H1 (cell line): ENCODE measurements around the gene ADCY1. TPM values are rescaled to one million over a fixed set of nuclear protein-coding genes. Genes with fewer than 3 reads are reported as not detected.

Experiments used
- CTCF ChIA-PET: fragments of 300-600 bp; sonication (Branson Sonifier 250); formaldehyde crosslinking; loops from one replicate; lab custom pipeline; 2021; ENCODE audit not compliant: partially characterized antibody; lab: Charles Lee
- POLR2A ChIA-PET: fragments of 300-600 bp; sonication (Branson Sonifier 250); formaldehyde crosslinking; loops from one replicate; lab custom pipeline; 2021; ENCODE audit warnings: inconsistent platforms; ENCODE audit not compliant: partially characterized antibody; lab: Charles Lee
- DNase-seq, 2 experiments: peaks; one replicate each; pipeline versions ENCODE4 v3.0.0 to v3.0.0-alpha.2; 2010 to 2022; ENCODE audit warnings: low spot score in 2 of 2, low read depth in 1 of 2, mixed read lengths in 1 of 2
- FAIRE-seq: peaks from 2 replicates; lab custom pipeline; 2011; peaks lifted over from hg19 to GRCh38; lab: Jason Lieb, UNC
- H2AFZ ChIP-seq: 2 replicates; pipeline ENCODE4 v1.8.1; 2012; ENCODE audit warnings: low read length, inconsistent platforms
- H2AK5ac ChIP-seq: 2 replicates; pipeline ENCODE4 v1.6.1; 2013; ENCODE audit warnings: low read depth, low read length
- H2BK120ac ChIP-seq: replicated peaks from 2 replicates; pipeline ENCODE3; 2013; ENCODE audit warnings: low read depth, low read length, inconsistent platforms
- H2BK12ac ChIP-seq: 2 replicates; pipeline ENCODE4 v1.6.1; 2013; ENCODE audit warnings: low read depth, low read length
- H2BK15ac ChIP-seq: 2 replicates; pipeline ENCODE4 v1.6.1; 2013; ENCODE audit warnings: low read length
- H2BK20ac ChIP-seq: 2 replicates; pipeline ENCODE4 v1.6.1; 2013; ENCODE audit warnings: low read length
- H2BK5ac ChIP-seq: 2 replicates; pipeline ENCODE4 v1.6.1; 2013; ENCODE audit warnings: low read depth, low read length
- H3K14ac ChIP-seq: 2 replicates; pipeline ENCODE4 v1.6.1; 2013; ENCODE audit warnings: inconsistent platforms; ENCODE audit not compliant: insufficient read length
- H3K18ac ChIP-seq: 2 replicates; pipeline ENCODE4 v1.6.1; 2013; ENCODE audit warnings: low read length; ENCODE audit errors: extremely low read depth
- H3K23ac ChIP-seq: 2 replicates; pipeline ENCODE4 v1.6.1; 2013; ENCODE audit warnings: inconsistent platforms; ENCODE audit not compliant: insufficient read length
- H3K23me2 ChIP-seq: 2 replicates; pipeline ENCODE4 v1.6.1; 2013; ENCODE audit warnings: low read depth, low read length
- H3K27ac ChIP-seq: 2 replicates; pipeline ENCODE4 v1.6.1; 2011; ENCODE audit warnings: low read depth, low read length, inconsistent platforms
- H3K27me3 ChIP-seq, 4 experiments: replicated peaks in 1 of 4; 1 replicate in 1 of 4; 2 replicates in 3 of 4; pipeline versions ENCODE4 v1.6.1 to v1.8.1; 2011 to 2013; ENCODE audit warnings: low read length in 3 of 4, mild to moderate bottlenecking in 3 of 4, inconsistent platforms in 2 of 4, mixed read lengths in 2 of 4, moderate library complexity in 1 of 4; ENCODE audit not compliant: control insufficient read depth in 3 of 4, insufficient read depth in 3 of 4; ENCODE audit errors: extremely low read depth in 1 of 4
- H3K36me3 ChIP-seq, 4 experiments: 2 replicates each; pipeline versions ENCODE4 v1.6.1 to v1.8.1; 2011 to 2013; ENCODE audit warnings: mild to moderate bottlenecking in 4 of 4, low read length in 3 of 4, moderate library complexity in 2 of 4, control low read depth in 1 of 4, inconsistent platforms in 1 of 4; ENCODE audit not compliant: insufficient read depth in 4 of 4, control insufficient read depth in 2 of 4
- H3K4ac ChIP-seq: replicated peaks from 2 replicates; pipeline ENCODE3; 2013; ENCODE audit warnings: low read length, low read depth, mixed read lengths, inconsistent platforms; ENCODE audit not compliant: insufficient read length
- H3K4me1 ChIP-seq, 4 experiments: replicated peaks in 1 of 4; 1 replicate in 1 of 4; 2 replicates in 3 of 4; pipeline versions ENCODE4 v1.6.1 to v1.8.1; 2011 to 2013; ENCODE audit warnings: low read length in 3 of 4, inconsistent platforms in 2 of 4, mixed read lengths in 1 of 4; ENCODE audit not compliant: insufficient read depth in 4 of 4, control insufficient read depth in 3 of 4
- H3K4me2 ChIP-seq, 2 experiments: 2 replicates each; pipeline versions ENCODE4 v1.6.1 to v1.8.1; 2011 to 2013; ENCODE audit warnings: low read depth in 2 of 2, low read length in 2 of 2, control low read depth in 1 of 2, inconsistent platforms in 1 of 2, mild to moderate bottlenecking in 1 of 2; ENCODE audit not compliant: insufficient read depth in 1 of 2
- H3K4me3 ChIP-seq, 4 experiments: fragments of 200-600, 300-600 bp in 1 of 4; sonication (generic), shearing (Covaris generic), sonication (Bioruptor Twin) in 1 of 4; 2 replicates each; pipeline versions ENCODE4 v1.5.1 to v1.8.1; 2011 to 2016; ENCODE audit warnings: low read length in 4 of 4, low read depth in 3 of 4, control low read depth in 2 of 4, inconsistent platforms in 2 of 4, mild to moderate bottlenecking in 2 of 4, mixed read lengths in 1 of 4, moderate library complexity in 1 of 4; ENCODE audit not compliant: insufficient read depth in 2 of 4; ENCODE audit errors: extremely low read depth in 1 of 4
- H3K56ac ChIP-seq: replicated peaks from 2 replicates; pipeline ENCODE3; 2013; ENCODE audit warnings: low read depth, mild to moderate bottlenecking, mixed read lengths, low read length, inconsistent platforms; ENCODE audit not compliant: insufficient read length
- H3K79me1 ChIP-seq: 2 replicates; pipeline ENCODE4 v1.6.1; 2013; ENCODE audit warnings: low read depth, low read length, control low read depth
- H3K79me2 ChIP-seq, 2 experiments: 2 replicates each; pipeline versions ENCODE4 v1.6.1 to v1.8.1; 2012 to 2013; ENCODE audit warnings: low read length in 2 of 2, mild to moderate bottlenecking in 2 of 2, inconsistent platforms in 1 of 2; ENCODE audit not compliant: insufficient read depth in 2 of 2, control insufficient read depth in 1 of 2
- H3K9ac ChIP-seq, 4 experiments: replicated peaks in 1 of 4; 1 replicate in 1 of 4; 2 replicates in 3 of 4; pipeline versions ENCODE4 v1.6.1 to v1.8.1; 2011 to 2013; ENCODE audit warnings: low read depth in 3 of 4, low read length in 3 of 4, control low read depth in 2 of 4, mild to moderate bottlenecking in 2 of 4, moderate library complexity in 2 of 4, inconsistent platforms in 1 of 4; ENCODE audit errors: extremely low read depth in 1 of 4
- H3K9me3 ChIP-seq, 2 experiments: 2 replicates each; pipeline versions ENCODE4 v1.6.1 to v1.8.1; 2012 to 2013; ENCODE audit warnings: mild to moderate bottlenecking in 2 of 2, moderate library complexity in 2 of 2, control low read depth in 1 of 2, inconsistent platforms in 1 of 2, low read depth in 1 of 2, low read length in 1 of 2, mixed read lengths in 1 of 2; ENCODE audit not compliant: insufficient read depth in 2 of 2
- H4K20me1 ChIP-seq, 2 experiments: replicated peaks in 1 of 2; 2 replicates each; pipeline versions ENCODE3 to v1.8.1; 2011 to 2013; ENCODE audit warnings: inconsistent platforms in 2 of 2, low read length in 2 of 2, mild to moderate bottlenecking in 1 of 2; ENCODE audit not compliant: insufficient read depth in 2 of 2, control insufficient read depth in 1 of 2
- H4K5ac ChIP-seq: 2 replicates; pipeline ENCODE4 v1.6.1; 2013; ENCODE audit warnings: low read length, low read depth, mixed read lengths, inconsistent platforms; ENCODE audit not compliant: insufficient read length
- H4K8ac ChIP-seq: 2 replicates; pipeline ENCODE4 v1.8.0; 2013; ENCODE audit warnings: mild to moderate bottlenecking, moderate library complexity, low read length, inconsistent platforms; ENCODE audit not compliant: insufficient read depth; ENCODE audit errors: extremely low read depth
- H4K91ac ChIP-seq: replicated peaks from 2 replicates; pipeline ENCODE3; 2013; ENCODE audit warnings: low read length, mixed read lengths, inconsistent platforms; ENCODE audit not compliant: insufficient read length
- CREB1 ChIP-seq: IDR thresholded peaks from 2 replicates; pipeline ENCODE4 v1.6.1; 2012; ENCODE audit warnings: inconsistent platforms
- KDM5A ChIP-seq: fragments of 200-600 bp; IDR thresholded peaks from 2 replicates; pipeline ENCODE4 v1.7.1; 2012; ENCODE audit warnings: mild to moderate bottlenecking, low read length, inconsistent platforms, mixed read lengths
- MAFK ChIP-seq: IDR thresholded peaks from 2 replicates; pipeline ENCODE4 v1.6.1; 2012; ENCODE audit warnings: low read depth, mild to moderate bottlenecking, improper control_type of control experiment, low read length
- SAP30 ChIP-seq: fragments of 300-600 bp; sonication (generic); IDR thresholded peaks from 2 replicates; pipeline ENCODE4 v1.7.1; 2012; ENCODE audit warnings: low read length, moderate library complexity, mild to moderate bottlenecking, inconsistent platforms; ENCODE audit not compliant: insufficient read depth, insufficient replicate concordance
- SRF ChIP-seq: IDR thresholded peaks from 2 replicates; pipeline ENCODE4 v1.6.1; 2011; ENCODE audit warnings: mild to moderate bottlenecking, low read depth, low read length, moderate library complexity
- WGBS, 2 experiments: shearing (Covaris generic) in 1 of 2; methylation state at CpG; one replicate each; pipeline versions ENCODE4 v1.1.6 to v1.1.7; 2013 to 2015; ENCODE audit warnings: low lambda C conversion rate in 2 of 2, mixed read lengths in 2 of 2, inconsistent platforms in 1 of 2, low coverage in 1 of 2, missing lambda C conversion rate in 1 of 2; ENCODE audit not compliant: insufficient replicate concordance in 2 of 2, insufficient coverage in 1 of 2, insufficient read length in 1 of 2; ENCODE audit errors: extremely low coverage in 1 of 2, missing lambda C conversion rate in 1 of 2; 5-methylcytosine and 5-hydroxymethylcytosine counted together
- polyA plus RNA-seq, 7 experiments: library from polyadenylated mRNA; depleted of rRNA in 3 of 7; stranded (reverse) in 5 of 7; unstranded in 2 of 7; fragments of >200 nt in 5 of 7; fragments of 200-250 nt in 2 of 7; gene quantifications; 1 replicate in 5 of 7; 2 replicates in 1 of 7; 4 replicates in 1 of 7; pipeline versions ENCODE4 v1.2.1 to v1.2.3, GENCODE V29; 2011 to 2013; ENCODE audit warnings: missing spikeins in 2 of 7, mixed read lengths in 2 of 7
- total RNA-seq: library from RNA; stranded (reverse); fragmentation: NEBNext Ultra II Directional; extraction: Animal tissue kit (Norgen Biotek cat#: 25700); gene quantifications from 2 replicates; pipeline ENCODE4 v1.2.1, GENCODE V29; 2021

ADCY1 gene
- total and polyA plus RNA-seq, 2 of the 8 experiments (the other 6 are each of a cell fraction or from before 2014, with no cell fraction given): 7.9 to 26.9 TPM

DNA sequence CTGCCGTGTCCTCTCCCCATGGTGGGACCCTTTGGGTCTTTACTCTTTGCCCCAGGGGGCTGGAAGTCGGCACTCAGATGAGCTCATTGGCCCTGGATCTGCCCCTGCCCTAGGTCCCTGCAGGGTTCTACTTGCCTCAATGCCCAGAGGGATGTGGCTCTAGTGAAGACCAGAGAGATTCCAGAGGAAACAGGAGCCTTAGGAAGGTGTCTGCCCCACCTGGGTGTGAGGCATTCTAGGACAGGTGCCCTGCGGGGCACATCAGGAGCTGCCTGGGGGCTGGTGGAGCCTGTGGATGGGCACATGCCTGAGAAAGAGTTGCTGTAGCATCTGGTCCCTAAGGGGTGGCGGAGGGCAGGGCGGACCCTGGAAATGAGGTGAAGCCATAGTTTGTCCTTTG, 128.6 kb downstream of the ADCY1 start:
- Histone ChIP-seq H3K4me3 (no peak overlapping the region), H3K23me2 (no peaks in the 10 kb centered on the region), H3K56ac (no peak overlapping the region), H2AFZ (no peak overlapping the region), H3K79me2 (no peaks in the 10 kb centered on the region), H2BK5ac (no peak overlapping the region), H3K4ac (no peak overlapping the region), H3K14ac (no peak overlapping the region), H4K20me1 (peaks cover 0 to 1% of the 10 kb centered on the region in 2 experiments), H2BK15ac (no peak overlapping the region), H3K79me1 (no peaks in the 10 kb centered on the region), H3K4me2 (no peak overlapping the region), H4K91ac (no peak overlapping the region), H3K23ac (no peak overlapping the region), H3K36me3 (peaks cover 0 to 2% (median 0%) of the 10 kb centered on the region in 4 experiments; a peak in 1 of 8 replicates), H3K4me1 (no peaks in the 10 kb centered on the region; a peak in 1 of 7 replicates), H3K9me3 (no peaks in the 10 kb centered on the region), H3K18ac (no peak overlapping the region), H3K9ac (no peak overlapping the region), H3K27me3 (no peaks in the 10 kb centered on the region), H4K5ac (no peak overlapping the region), H3K27ac (no peak overlapping the region), H2BK120ac (no peak overlapping the region), H2BK12ac (no peak overlapping the region), H2AK5ac (no peak overlapping the region), H2BK20ac (no peak overlapping the region), H4K8ac (no peak overlapping the region)
- DNase-seq (no peak), FAIRE-seq (no peak)
- ChIA-PET POLR2A (no interaction called here), CTCF (interaction anchor here (0.6 to 0.9 kb wide), 2 partner anchors 151 to 169 kb away, joined by 3 read pairs; no protein-coding TSS in a partner anchor)
- WGBS, 2 experiments: 88% methylated on average over 5 of the region's 5 CpGs; no CpG with 5 or more reads in 1 of the 2 experiments
- TF ChIP-seq MAFK (no peak), KDM5A (no peak), SRF (no peak), SAP30 (no peak), CREB1 (no peak)
